ENCODE measurements around the gene DUSP12.
A peak's percentile ranks its signal among the peaks of the same experiment; 100 is the strongest.
"Not testable (repeated sequence)": the region's sequence is repeated elsewhere in the genome, so short reads cannot be mapped to it uniquely, and the experiment has no call there.

DUSP12 gene

DNA sequence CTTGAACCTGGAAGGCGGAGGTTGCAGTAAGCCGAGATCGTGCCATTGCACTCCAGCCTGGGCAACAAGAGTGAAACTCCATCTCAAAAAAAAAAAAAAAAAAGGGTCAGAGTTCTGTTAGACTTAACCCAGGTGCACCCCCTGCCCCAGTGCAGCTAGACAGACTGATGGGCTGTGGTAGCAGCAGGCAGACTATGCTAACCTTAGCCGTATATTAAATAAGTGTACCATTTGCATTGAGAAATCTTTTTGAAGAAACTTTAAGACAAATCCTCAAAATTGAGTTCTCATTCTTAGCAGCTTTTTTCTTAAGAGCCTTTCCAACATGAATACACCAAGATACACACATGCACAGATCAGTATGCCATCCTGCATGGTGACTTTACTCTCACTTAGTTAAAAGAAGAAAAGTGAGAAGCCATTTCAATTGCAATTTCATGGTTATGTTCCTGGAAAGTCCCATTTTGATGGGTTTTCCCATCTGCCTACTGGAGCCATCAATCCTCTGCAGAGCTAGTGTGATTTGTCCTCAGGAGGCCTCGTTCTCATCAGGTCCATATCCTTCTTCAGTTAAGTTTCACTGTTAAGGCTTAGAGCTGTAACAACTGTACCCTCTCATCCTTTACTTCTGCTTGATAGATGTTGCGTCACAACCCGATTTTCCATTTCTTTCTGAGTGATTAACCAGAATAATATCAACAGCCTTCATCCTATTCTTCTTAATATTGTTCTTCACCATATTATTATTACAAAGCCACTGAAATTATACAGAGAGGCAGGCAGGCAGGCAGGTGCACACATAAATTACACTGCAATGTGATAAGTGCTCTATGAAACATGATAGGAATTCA, 21.0 kb upstream of the DUSP12 start:
- DNase-seq: no peak

DNA sequence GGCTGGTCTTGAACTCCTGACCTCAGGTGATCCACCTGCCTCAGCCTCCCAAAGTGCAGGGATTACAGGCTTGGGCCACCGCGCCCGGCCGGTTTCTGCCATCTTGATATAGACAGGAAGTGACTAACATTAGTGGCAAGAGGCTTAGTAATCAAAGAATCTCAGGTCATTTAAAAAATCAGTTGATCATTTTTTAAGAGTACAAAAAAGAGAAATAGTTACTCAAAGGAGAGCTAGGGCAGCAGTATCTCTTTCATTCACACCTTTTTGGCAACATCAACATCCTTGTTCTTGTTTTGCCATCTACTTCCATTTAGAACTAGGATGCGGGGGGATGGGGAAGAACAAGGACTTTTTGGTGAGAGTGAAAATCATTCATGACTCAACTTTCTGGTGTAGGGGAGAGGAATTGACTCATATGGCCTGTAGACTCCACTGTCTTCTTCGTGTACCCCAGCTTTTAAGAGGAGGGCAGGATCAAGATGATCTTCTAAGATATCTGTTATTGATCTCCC, 19.5 kb upstream of the DUSP12 start:
- peak; percentile 22 for DNase-seq

DNA sequence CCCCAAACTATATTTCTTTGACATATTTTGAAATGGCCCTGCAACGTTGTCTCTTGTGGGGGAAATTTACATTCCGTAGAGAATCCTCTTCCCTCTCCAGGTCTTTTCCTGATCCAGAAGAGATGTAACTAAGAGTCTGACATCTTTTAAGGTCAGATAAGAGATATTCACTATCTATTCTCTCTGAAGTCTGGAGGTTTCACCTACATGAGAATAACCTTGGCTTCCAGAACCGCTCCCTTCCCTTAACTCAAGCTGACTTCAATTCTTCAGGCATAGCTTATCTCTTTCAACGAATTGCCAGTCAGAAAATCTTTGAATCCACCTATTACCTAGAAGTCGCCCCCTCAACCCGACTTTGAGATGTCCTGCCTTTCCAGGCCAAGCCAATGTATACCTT, 18.3 kb upstream of the DUSP12 start:
- no peak for DNase-seq

DNA sequence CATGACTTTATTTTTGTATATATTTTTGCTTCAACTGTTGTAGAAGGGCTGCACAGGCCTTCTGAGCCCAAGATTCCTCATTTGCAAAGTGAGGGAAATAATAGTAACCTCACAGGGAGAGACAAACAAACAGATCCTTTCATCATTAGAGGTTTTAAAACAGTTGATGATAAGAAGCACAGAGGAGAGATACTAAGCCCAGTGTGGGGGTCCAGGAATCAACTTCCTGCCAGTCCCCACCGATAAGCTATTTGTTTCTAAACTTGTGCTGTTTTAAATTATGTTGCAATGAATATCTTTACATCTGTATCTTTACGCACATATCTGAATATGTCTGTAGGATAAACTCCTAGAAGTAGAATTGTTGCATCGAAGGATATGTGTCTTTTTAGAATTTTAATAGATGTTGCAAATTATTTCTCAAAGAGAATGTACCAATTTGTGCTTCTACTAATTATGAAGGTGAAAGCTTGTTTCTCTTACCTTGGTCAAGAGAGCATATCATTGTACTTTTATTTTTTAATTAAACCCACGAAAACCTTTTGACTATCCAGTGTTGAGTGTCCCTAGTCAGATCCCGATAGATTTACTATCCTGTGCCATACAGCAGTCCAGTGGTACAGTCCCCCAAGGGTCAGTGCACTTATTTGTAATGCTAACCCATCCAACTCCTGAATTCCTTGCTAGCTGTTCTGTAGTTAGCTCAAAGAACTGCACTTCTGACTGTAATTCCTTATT, 17.4 kb upstream of the DUSP12 start:
- DNase-seq: no peak

DNA sequence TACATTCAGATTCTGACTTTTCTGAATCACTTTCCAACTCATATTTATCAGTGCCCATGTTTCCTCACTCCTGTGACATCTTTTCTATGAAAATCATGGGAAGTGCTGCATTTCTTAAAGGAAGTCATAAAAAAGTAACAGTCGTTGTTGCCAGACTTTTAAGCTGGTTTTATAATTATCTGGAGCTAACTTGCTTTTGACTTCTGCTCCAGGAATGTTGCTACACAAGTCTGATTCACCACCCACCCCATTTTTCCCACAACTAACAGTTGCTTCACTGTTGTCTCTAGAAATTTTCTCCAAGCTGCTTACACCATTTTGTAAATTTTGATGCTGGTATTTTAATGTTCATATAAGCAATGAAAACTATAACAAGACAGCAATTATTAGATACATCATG, 16.1 kb upstream of the DUSP12 start:
- DNase-seq: no peak

DNA sequence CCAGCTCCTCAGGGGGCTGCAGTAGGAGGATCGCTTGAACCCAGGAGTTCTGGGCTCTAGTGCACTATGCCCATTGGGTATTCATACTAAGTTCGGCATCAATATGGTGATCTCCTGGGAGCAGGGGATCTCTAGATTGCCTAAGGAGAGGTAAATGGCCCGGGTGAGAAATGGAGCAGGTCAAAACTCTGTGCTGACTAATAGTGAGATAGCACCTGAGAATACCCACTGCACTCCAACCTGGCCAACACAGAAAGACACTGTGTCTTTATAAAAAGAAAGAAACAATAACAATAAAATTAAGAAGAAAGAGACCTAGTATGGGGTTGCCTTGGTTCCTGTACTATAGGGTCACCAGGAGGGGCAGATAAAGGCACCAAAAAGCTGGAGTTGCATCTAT, 13.7 kb upstream of the DUSP12 start:
- no peak for DNase-seq

DNA sequence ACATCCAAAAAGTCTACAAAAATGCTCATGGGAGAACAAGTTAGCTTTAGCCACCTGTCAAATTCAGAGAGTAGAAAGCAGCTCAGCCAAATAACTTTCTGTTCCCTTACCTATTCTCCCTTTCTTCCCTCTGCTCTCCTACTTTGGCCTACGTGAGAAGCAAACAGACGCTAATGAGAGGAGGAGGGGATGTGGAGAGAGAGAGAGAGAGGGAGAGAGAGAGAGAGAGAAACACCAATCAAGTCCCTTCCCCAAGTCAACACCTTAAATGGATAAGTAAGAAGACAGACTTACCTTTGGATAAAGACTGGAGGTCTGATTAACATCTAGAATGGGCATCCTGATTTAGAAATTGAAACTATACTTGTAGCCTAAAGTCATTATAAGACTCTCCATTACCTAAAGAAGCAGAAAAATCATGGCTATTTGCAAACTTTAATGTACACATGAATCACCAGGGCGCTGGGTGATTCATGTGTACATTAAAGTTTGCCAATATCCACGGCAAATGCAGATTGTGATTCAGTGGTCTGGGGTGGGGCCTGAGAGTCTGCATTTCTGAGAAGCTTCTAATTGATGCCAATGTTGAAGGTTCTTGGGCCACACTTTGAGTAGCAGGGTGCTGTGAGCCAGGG, 13.1 kb upstream of the DUSP12 start:
- DNase-seq: no peak

DNA sequence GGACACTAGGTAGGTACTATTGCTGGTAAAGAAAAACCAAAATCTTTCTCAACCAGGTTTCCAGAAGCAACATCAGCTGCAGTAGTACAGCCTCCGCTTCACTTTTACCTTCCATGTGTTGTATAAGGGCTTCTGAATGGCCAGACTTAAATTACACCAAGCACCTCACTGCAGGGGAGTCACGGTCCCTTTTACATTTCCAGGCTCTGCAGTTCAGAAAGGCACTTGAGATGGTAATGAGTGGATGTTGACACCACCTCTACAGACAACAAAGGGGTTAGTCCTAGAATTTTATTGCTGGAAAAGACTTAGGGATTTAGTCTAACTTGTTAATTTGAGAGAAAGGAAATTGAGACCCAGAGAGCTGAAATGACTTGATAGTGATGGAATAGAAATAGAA, 12.0 kb upstream of the DUSP12 start:
- no peak for DNase-seq

DNA sequence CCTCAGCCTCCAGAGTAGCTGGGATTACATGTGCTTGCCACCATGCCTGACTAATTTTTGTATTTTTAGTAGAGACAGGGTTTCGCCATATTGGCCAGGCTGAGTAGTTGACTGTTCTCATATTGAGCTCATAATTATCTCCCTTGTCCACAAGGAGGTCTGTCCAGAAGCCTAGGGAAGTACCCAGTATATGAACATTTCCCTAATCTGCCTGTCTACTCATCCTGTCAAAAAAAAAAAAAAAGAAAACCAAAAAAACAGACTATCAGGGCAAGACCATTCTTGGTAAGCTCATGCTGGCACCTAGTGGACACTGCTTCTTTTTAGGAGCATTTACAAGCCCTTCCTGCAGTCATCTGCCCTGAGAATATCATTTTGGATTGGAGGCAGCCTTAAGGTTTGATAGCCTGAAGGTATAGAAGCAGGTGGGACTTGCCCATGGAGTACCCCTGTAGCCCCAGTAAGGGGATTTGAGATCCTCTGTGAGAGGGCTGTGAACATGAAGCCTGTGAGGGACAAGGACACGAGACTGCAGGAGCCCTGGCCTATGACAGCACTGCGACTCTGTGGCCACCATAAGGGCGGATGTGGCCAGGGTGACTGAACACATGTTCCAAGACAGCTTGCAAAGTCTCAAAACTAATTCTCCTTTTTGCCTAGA, 10.8 kb upstream of the DUSP12 start:
- peak; percentile 66 for DNase-seq

DNA sequence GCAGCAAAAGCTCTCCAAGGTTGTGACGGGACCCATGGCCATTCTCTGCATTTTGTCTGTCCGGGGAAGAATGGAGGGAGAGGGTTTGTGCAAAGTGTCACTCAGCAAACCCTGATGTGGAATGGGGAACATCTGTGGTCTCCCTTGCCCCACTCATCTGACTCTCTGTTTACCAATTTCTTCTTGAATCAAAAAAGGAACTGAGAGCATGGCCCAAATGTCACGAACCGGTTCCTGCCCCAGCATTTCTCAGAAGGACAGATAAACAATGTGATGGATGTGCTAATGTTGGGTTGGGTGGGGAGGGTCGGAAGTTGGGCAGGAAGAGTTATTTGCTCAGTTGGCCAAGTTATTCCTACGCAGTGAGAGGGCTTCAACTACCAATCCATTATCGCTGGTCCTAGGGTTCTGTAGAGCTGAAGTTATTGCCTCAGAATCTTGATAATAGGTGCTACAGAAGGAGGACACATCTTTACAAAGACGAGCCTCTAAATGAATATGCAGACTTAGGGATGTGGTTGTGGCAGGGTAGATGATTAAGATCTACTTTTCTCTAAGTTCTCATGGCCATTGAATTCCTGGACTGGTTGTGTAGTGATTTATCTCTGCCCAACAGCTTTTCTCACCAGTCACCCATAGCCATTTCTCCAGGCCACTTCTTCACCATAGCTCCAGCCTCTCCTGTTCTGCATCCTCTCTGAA, 9.6 kb upstream of the DUSP12 start:
- no peak for DNase-seq

DNA sequence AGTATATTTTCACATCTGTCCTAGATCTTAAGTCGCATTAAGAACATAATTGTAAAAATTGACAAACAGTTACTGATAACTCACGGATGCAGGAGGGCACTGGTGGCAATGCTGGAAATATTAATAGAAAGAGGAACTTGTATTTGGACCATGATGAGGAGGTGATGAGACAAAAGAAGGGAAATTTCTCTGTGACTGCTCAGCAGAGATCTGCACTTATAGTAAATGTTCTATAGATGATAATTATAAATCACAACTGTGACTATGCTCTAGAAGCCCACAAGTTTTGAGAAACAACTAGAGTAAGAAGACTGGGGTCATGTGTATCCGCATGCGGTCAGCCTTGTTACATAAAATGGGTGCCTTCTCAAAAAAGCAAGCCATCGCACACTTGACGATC, 8.7 kb upstream of the DUSP12 start:
- no peak for DNase-seq

DNA sequence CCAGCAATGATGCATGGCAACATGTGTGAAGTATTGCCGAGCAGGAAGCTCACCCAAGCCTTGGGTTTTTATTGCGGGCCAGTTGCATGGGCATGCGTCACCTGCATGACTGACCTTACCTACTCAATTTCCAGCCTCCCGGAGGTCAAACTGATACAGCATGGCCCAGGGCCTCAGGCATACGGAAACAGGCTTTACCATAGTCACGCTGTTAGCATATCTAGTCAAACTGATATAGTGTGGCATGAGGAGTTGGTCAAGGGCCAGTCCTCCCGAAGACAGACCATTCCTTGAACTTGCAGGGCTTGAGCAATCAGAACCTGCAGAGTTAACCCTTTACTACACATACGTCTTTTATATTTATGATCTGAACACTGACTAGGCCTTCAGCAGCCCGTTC, 6.4 kb upstream of the DUSP12 start:
- no peak for DNase-seq

DNA sequence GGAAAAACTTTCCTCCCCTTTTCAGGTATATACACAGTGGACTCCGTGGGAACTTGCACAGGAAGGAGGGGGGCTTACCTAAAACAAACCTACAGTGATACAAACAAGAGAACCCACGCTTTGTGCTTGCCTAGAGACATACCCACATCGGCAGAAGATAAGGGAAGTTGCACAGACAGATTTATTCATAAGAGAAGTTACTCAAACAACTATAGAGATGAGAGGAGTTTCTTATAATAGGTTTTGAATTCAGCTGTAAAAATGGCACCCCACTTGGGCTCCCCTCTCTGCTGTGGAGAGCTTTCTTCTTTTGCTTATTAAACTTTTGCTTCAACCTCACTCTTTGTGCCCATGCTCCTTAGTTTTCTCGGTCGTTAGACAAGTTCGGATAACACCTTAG, 1.8 kb upstream of the DUSP12 start:
- no peak for DNase-seq

DNA sequence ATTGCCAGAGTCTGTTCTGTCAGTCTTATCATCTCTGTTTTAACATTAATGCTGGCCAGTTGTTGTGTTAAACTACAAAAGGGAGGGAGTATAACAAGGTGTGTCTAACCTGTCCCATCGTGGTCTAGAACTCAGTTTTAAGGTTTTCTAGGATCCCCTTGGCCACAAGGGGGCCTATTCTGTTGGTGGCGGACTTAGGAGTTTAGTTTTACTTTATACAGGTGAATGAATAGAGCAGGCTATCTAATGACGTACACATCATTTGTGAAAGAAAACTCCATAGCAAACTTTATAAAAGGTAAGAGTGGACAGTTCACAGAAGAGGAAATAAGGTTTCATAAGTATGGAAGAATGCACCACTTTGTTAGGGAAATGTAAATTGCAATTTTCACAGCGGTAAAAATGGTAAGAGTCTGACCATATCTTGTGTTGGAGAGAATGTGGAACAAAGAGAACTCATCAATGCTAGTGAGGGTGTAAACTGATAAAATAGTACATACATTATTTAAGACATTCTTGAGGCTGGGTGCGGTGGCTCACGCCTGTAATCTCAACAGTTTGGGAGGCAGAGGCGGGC, 14.0 kb downstream of the DUSP12 start:
- DNase-seq: peak; percentile 76

DNA sequence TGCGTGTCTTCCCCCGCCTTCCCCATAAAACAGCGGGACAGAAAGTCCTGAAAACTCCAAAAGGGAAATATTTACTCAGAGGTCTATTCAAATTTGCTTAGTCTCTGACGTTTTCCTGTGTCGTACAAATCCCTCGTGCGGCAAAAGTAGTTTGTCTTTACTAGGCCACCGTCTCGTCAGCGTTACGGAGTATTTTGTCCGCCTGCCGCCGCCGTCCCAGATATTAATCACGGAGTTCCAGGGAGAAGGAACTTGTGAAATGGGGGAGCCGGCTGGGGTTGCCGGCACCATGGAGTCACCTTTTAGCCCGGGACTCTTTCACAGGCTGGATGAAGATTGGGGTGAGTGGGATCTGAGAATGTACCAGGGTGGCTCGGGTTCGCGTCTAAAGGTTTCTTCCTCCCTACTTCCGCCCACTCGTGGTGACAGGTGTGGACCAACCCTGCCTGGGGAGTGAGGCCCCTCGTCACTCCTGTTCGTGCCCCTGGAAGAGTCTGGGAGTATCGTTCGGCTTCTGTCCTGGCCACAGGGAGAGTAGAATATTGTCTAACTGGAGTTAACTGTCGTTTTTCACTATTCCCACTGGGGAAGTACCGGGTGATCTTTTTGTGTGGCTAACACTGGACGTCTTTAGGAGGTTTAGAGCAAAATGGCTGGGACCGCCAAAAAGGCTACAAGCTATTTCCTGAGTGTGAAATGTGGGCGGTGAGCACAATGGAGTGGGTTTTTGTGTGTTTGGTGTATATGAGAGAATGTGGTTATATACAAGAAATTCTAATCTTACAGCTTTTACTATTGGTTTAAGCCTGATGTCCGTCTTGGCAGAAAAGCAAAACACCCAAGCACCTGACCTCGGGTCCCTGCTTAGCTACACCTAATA, 16.8 kb downstream of the DUSP12 start, which contains the start of gene ATF6:
TSS of gene ATF6 (plus strand) at position 219 of the 880 bp plus-strand sequence. CDS start at position 260, 41 bp downstream.
- DNase-seq: peak; percentile 89

DNA sequence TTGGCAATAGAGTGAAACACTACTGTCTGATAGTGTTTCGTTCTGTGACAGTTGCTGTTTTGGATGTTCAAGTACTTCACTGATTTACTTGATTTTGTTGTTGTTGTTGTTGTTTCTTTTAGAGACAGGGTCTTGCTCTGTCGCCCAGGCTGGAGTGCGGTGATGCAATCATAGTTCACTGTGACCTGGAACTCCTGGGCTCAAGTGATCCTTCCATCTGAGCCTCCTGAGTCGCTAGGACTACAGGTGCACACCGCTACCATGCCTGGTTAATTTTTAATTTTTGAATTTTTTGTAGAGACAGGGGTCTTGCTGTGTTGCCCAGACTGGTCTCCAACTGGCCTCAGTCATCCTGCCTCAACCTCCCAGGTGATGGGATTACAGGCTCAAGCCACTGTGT, 18.9 kb downstream of the DUSP12 start:
- DNase-seq: no peak

DNA sequence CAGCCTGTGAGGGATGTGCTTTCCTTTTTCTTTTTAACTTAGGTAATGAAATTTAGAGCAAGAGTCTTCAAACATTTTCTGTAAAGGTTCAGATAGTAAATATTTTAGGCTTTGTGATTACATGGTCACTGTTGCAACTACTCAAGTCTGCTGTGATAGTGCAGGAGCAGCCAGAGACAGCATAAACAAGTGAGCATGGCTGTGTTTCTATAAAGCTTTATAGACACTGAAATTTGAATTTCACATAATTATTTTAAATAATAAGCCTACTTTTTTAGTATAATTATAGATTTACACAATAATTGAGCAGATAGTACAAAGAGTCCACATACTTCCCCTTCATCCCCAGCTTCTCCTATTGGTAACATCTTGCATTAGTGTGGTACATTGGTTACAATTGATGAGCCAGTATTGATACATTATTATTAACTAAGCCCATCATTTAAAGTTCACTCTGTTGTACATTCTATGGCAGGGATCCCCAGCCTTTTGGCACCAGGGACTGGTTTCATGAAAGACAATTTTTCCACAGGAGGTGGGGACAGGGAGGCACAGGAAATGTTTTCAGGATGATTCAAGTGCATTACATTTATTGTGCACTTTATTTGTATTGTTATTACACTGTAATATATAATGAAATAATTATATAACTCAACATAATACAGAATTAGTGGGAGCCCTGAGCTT, 19.5 kb downstream of the DUSP12 start:
- no peak for DNase-seq

DNA sequence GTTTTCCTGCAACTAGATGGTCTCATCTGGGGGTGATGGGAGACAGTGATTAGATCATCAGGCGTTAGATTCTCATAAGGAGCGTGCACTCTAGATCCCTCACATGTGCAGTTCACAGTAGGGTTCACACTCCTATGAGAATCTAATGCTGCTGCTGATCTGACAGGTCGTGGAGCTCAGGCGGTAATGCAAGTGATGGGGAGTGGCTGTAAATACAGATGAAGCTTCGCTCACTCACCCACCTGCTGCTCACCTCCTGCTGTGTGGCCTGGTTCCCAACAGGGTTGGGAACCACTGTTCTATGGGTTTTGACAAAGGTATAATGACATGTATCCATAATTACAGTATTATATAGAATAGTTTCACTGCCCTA, 20.1 kb downstream of the DUSP12 start:
- DNase-seq: not testable (repeated sequence)

DNA sequence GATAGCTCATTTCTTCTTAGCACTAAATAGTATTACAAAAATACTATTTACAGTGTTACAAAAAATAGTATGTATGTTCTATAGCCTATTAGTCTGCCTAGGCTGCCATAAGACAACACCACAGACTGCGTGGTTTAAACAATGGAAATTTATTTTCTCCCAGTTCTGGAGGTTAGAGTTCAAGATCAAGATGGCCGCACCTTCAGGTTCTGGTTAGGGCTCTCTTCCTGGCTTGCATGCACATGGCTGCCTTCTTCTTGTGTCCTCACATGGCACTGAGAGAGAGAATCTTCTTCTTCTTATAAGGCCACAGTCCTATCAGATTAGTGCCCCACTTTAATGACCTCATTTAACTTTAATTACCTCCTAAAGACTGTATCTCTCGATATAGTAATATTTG, 20.7 kb downstream of the DUSP12 start:
- DNase-seq: no peak

DNA sequence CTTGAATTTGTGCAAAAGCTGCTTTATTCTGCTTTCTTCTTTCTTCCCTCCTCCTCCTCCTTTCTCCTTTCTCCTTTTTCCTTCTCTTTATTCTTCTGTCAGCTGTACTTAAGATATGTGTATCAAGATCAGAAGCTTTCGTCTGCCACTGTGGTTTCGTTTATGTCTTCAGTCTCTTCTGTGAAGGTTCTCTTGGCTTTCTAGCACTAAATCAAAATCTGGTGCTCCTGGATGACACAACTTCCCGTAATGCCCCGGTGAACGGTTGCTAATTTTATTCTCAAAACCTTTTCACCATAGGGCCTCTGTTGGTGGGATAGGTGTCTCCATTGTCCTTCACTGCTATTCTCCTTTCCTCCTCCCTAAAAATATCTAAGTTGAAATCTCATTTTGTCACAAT, 21.6 kb downstream of the DUSP12 start:
- no peak for DNase-seq

Data from CD4-positive, alpha-beta T cell treated with Interleukin-10 for 1 hour (primary cell).